DLD1 (cell line): ENCODE data around the gene HTATSF1.

Experiments
- in situ Hi-C: cut with HindIII; loops from 2 replicates; pipeline ENCODE4 v1.10.0; 2017; ENCODE audit warnings: low sequenced_read_pairs

HTATSF1 gene, protein sequence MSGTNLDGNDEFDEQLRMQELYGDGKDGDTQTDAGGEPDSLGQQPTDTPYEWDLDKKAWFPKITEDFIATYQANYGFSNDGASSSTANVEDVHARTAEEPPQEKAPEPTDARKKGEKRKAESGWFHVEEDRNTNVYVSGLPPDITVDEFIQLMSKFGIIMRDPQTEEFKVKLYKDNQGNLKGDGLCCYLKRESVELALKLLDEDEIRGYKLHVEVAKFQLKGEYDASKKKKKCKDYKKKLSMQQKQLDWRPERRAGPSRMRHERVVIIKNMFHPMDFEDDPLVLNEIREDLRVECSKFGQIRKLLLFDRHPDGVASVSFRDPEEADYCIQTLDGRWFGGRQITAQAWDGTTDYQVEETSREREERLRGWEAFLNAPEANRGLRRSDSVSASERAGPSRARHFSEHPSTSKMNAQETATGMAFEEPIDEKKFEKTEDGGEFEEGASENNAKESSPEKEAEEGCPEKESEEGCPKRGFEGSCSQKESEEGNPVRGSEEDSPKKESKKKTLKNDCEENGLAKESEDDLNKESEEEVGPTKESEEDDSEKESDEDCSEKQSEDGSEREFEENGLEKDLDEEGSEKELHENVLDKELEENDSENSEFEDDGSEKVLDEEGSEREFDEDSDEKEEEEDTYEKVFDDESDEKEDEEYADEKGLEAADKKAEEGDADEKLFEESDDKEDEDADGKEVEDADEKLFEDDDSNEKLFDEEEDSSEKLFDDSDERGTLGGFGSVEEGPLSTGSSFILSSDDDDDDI

DNA sequence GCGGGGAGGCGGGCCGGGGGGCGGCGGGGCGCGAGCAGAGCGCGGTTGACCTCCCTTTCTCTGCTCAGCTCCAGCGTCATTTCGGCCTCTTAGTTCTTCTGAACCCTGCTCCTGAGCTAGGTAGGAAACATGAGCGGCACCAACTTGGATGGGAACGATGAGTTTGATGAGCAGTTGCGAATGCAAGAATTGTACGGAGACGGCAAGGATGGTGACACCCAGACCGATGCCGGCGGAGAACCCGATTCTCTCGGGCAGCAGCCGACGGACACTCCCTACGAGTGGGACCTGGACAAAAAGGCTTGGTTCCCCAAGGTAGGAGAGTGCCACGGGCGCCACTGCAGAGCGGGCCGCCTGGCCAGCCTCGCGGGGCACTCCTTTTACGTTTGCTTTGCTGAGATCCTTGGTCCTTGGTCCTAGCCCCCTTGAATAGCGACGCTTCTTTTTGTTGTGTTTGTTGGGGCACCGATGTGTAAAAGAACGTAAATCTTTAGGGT, at the start of gene HTATSF1:
Gene HTATSF1, plus strand, starts transcription at position 37 of the 497 bp plus-strand sequence. Its CDS starts 93 bp downstream, at position 130.
- in situ Hi-C loops: no loop called here

DNA sequence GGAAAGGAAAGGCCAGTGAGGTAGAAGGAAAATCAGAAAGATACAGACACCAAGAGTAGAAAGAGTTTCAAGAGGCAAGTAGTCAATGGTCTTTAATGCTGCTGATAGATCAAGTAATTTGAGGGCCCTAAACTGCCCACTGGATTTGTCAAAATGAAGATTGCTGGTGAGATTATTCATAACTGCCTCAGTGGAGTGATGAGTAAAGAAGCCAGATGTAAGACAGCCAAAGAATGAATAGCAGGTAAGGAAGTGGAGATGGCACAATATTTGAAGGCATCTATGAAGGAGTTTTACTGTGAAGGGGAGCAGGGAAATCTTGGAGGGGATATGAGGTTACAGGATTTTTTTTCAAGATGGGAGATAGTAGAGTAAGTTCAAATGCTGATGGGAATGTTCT, 49.4 kb upstream of the HTATSF1 start:
- in situ Hi-C loops: no loop called here

DNA sequence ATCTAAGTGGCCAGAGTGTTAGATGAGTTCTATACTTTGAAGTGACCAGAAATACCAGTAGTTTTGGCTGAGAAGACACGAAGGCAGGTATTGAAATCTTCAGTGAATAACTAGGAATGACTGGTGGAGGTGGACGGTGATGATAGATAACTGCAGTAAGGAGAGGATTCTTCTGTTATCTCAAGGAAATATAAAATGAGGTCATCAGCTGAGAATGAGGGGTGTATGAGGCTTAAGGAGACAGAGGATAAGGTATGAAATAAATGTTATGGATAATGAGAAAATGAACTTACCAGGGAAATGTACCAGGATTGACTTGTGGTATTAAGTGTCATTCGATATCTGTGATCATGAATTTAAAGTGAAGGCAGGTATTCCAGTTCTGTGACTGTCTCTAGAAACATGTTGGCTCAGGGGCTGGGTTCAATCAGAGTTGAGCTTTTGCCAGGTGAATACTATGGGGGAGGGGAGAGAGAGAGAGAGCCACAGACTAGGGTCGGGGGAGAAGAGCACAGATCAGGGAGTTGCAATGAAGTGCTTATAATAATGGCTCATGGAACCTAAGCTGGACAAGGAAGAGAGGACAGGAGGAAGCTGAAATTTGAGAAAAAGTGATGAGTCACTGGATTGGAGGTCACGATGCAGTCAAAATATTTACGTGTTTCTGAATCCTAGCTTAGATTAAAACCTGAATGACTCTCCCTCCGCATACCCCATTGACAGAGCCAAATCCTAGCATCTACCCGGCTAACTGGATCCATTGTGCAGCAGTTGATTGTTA, 47.2 kb upstream of the HTATSF1 start:
- in situ Hi-C loops: no loop called here

DNA sequence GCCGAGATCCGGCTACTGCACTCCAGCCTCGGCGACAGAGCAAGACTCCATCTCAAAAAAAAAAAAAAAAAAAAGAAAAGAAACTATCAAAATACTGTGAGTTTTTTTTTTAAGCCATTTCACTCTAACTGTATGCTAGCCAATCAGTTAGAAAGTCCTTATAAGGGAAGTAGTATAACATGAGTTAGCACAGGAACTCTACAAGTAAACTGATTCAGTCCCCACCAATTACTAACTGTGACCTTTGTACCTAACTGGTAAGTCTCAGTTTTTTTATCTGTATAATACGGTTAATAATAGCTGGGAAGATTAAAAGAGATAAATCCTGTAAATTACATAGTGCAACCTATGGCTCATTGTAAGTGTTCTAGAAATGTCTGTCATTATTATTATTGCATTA, 44.8 kb upstream of the HTATSF1 start:
- in situ Hi-C loops: no loop called here

DNA sequence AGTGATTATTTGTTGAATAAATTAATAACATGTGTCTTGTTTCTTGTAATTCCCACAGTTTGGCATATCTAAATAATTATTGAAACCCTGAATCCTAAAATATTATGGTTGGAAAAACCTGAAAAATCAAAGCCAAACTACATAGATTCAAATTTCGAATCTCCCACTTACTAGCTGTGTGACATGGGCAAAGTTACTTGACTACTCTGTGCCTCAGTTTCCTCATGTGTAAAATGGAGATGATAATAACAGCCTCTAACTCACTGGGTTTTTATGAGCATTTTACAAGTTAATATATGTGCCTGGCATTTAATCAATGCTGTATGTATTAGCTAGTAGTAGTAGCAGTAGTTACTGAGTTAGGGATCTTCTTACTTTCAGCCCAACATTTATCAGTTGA, 44.3 kb upstream of the HTATSF1 start:
- in situ Hi-C loops: no loop called here

DNA sequence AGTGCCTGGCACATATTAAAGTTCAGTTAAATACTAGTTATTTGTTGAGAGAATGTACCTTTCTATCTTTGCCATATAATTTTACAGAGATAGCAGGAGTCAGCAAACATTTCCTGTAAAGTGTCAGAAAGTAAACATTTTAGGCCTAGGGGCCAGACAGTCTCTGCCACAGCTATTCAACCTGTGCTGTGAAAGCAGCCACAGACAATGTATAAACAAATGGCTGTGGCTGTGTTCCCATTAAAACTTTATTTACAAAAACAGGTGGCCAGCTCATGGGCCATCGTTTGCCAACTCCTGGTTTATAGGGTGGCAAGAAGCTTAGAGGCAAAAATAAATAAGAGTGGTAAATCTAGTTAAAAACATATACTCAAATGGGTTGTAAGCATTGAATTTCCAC, 43.6 kb upstream of the HTATSF1 start:
- in situ Hi-C loops: no loop called here

DNA sequence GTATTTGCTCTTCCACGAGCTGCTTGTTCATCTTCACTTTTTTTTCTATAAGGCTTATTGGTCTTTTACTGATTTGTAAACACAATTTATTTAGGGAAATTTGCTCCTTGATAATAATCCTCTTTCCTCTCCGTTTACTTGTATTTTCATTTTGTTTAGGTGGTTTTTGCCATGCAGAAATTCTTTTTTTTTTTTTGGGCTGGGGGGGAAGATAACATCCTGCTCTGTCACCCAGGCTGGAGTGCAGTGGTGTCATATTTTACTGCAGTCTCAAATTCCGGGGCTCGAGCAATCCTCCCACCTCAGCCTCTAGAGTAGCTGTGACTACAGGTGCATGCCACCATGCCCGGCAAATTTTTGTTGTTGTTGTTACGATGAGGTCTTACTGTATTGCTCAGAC, 41.3 kb upstream of the HTATSF1 start:
- in situ Hi-C loops: no loop called here

DNA sequence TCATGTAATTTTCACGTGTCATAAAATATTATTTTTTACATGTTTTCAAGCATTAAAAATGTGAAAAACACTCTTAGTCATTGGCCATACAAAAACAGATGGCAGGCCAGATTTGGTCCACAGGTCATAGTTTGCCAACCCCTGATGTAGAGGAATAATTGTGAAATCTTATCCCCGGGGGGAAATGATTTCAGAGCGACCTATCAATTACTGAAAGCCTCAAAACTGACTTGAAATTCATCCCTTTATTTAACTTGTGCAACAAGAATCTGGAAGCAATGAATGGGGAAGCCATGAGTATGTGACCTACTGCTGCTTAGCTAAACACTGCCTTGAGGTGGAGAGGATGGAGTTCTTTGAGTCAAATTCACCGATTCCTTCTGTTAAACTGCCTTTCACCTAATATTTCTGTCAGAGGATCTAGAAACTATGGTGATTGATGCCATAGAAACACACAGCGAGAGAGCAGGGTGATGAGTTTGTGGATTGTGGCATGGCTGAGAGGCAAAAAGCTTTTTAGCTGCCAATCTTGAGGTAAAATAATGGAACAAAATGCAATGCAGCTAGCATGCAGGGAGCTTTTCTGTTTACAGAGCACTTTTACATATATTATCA, 40.0 kb upstream of the HTATSF1 start:
- in situ Hi-C loops: no loop called here

DNA sequence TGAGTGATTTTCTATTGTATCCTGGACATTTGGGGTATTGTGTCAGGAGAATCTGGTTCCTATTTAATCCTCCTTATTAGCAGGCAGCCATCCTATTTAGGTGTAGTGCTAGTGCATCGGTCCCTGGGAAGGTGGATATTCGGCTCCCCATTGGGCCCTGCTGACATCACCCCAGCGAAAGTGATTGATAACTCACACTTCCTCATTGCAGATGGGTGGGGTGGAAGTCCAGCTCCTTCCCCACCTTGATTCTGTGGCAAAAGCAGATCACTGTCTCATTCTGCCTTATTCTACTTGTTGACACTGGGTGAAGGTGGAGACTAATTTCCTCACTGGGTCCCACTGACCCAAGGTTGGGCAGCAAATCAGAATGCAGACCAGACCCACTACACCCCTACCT, 32.8 kb upstream of the HTATSF1 start:
- in situ Hi-C loops: no loop called here

DNA sequence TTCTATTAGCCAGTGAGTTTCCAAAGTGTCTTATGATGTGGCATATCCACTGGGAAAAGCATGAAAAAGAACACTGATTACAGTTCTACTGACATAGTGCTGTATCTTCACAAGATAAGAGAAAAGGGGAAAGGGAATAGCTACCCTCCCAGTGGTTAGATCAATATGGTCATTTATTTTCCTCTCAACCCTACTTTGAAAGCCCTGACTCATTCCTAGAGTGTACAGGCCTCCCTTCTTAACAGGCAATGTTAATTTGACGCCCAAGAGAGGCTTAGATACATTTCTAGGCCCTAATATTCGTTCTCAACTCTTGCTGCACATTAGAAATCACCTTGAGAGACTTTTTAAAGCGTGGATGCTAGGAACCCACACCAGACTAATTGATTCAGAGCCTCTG, 30.1 kb upstream of the HTATSF1 start:
- in situ Hi-C loops: no loop called here

DNA sequence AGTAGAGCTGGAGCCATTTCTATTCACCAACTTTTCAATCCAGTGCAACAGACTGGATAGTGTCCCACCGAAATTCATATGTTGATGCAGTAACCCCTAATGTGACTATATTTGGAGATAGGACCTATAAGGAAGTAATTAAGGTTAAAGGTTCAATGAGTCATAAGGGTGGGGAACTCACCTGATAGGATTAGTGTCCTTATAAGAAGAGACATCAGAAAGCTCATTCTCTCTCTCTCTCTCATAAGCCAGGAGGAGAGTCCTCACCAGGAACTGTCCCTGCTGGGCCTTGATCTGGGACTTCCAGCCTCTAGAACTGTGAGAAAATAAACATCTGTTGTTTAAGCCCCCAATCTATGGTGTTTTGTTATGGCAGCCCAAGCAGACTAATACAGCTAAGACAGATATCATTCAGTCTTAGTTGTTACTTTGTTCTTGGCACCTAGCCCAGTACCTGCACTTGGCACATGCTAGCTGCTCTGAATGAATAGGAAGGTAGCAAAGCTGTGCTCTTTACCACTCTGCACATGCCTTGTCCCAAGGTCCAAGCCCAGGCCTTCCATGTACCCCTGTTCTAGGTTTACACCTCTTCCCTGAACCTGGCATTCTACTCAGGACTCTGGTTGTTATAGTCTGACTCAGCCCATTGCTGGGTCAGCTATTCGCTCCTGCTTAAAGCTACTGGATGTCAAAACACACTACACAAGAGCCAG, 28.8 kb upstream of the HTATSF1 start:
- in situ Hi-C loops: no loop called here

DNA sequence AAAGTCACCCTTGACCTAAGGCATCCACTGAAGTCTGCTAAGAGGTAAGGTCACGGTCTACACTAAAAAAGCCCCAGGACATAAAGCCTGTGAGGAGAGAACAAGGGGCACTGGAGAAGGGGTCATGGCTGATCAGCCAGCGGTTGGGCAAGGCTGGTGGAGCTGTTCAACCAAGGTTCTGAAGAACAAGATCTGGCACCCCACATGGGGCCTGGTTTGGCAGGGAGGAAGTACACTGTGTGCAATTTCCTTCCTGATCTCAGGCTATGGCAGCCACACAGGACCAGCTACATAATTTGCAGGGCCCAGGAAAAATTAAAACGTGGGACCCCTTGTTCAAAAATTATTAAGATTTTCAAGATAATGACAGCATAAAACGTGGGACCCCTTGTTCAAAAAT, 23.7 kb upstream of the HTATSF1 start:
- in situ Hi-C loops: no loop called here

DNA sequence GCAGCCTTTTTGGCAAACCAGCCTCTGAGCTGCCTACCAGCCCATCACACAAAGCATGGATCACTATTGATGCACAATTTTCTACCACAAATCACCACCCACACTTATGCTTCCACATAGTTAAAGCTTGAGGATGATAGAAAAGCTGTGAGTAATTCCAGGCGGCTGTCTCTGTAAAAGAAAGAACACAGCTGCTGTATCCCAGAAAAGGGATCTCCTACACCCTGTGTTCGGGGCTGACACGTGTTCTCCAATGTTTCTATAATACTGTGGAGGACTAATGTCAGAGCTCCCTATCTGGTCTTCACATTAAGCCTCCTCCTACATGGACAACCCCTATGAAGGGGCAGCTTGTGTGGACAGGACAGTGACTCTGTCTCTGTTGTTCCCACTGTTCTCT, 22.2 kb upstream of the HTATSF1 start:
- in situ Hi-C loops: no loop called here

DNA sequence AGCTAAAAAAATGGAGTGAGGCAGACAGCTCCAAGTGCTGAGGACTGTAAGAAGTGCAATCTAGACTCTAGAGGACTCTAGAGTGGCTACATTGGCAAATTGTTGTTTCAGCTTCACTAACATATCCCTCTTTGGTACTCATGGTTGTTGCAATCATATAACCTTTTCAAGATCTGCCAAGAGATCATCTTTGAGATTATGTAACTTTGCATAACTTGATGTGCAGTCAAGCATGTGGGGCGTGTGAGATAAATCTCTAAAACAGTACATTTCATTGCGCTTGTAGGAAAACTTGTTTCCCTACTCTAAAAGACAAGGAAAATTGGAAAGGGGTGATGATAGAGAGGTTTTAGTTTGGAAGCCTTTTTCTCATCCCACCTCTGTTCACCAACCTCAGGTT, 20.9 kb upstream of the HTATSF1 start:
- in situ Hi-C loops: no loop called here

DNA sequence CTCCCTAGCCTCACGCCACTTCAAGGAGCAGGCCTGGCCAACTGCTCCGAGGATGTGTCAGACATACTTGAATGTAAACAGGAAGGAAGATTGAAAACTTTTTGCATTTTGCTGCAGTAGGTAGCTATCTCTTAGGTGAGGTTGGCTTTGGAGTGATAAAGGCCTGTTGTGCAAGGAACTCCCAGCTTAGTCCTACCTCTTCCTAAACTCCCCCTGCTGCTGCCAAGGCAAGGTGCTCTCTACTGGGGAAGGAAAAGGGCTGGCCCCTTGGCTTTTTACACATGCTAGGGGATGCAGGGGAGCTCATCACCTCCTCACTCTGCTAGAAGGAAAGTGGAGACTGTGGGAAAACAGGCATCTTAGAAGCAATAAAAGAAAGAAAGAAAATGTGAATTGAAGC, 20.4 kb upstream of the HTATSF1 start:
- in situ Hi-C loops: no loop called here

DNA sequence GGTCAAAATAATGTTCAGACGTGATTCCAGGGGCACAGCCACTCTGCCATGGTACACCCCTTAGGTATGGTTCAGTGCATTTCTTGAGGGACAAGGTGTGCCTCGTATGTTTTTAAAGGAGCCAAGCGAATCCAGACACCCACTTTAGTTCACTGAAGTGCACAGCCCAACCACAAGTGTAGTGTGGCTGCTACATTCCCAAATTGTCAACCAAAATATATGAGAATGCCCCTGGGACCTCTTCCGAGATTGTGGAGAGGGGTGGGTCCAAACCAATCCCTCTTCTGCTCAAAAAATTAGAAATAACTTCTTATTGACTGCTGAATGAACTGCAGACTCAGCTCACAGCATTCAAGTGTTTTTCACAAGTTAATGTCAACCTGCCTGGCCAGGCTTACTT, 17.0 kb upstream of the HTATSF1 start:
- in situ Hi-C loops: no loop called here

DNA sequence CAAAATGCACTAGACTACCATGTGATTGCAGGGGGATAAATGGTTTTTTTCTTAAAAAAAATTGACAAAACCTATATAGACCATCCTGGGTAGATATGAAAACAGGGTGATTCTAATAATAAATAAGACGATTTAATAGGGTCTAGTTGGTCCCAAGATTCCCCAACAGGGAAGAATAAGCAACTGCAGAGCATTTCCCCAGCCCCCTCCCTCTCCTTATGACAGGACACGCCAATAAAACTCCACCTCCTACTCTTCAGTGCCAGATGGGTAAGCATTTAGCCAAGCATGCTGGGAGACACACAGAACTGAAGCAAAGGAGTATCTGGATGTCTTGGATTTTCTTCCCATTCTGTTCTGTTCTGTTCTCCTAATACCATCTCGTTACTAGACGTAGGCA, 9.7 kb upstream of the HTATSF1 start, which contains the start of gene BRS3:
Gene BRS3, plus strand, starts transcription at position 301 of the 400 bp plus-strand sequence. CDS start 168 bp downstream, outside the sequence.
- in situ Hi-C loops: no loop called here

DNA sequence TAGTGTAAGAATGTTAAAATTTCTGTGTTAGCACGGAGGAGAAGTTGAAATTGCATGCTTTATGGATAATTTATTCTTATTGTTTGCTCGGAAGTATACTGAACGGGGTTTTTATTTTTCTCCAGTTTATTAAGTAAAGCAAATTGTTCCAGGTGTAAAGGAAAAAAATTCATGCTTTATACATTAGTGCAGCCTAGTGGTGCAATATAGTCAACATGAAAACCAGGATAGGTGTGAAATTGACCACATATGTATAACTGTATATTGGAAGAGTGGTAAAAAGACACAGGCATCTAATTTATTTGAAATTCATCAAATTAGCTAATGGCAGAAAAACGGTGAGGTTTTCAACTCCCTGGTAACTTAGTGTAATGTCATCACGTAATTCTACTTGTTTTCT, 8.7 kb upstream of the HTATSF1 start:
- in situ Hi-C loops: no loop called here

DNA sequence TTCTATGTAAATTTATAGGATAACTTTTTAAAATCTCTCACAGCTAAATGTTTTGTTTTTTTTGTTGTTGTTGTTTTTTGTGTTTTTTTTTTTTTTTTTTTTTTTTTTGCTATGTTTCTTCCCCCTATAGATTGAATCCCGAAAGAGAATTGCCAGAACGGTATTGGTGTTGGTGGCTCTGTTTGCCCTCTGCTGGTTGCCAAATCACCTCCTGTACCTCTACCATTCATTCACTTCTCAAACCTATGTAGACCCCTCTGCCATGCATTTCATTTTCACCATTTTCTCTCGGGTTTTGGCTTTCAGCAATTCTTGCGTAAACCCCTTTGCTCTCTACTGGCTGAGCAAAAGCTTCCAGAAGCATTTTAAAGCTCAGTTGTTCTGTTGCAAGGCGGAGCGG, 5.6 kb upstream of the HTATSF1 start:
- in situ Hi-C loops: no loop called here

DNA sequence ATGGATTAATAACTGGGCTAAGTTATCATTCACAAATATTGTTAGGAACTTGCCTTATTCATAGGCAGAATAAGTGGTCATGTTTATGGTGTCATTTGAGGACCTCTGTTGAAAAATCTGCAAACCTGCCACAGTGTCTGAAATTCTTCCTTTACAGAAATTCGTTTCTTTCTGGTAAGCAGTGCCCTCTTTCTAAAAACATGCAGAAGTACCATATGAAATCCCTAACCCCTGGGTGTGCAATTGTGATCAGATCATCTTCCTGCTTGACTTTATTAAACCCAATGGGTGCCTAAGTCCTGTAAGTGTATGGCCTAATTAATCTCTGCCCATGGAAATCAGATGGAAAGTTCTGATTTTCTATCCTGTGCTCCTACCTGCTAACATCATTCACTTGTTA, 4.4 kb upstream of the HTATSF1 start:
- in situ Hi-C loops: no loop called here
